ENCODE measurements around the gene NPY2R.

The NPY2R gene, protein sequence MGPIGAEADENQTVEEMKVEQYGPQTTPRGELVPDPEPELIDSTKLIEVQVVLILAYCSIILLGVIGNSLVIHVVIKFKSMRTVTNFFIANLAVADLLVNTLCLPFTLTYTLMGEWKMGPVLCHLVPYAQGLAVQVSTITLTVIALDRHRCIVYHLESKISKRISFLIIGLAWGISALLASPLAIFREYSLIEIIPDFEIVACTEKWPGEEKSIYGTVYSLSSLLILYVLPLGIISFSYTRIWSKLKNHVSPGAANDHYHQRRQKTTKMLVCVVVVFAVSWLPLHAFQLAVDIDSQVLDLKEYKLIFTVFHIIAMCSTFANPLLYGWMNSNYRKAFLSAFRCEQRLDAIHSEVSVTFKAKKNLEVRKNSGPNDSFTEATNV

DNA sequence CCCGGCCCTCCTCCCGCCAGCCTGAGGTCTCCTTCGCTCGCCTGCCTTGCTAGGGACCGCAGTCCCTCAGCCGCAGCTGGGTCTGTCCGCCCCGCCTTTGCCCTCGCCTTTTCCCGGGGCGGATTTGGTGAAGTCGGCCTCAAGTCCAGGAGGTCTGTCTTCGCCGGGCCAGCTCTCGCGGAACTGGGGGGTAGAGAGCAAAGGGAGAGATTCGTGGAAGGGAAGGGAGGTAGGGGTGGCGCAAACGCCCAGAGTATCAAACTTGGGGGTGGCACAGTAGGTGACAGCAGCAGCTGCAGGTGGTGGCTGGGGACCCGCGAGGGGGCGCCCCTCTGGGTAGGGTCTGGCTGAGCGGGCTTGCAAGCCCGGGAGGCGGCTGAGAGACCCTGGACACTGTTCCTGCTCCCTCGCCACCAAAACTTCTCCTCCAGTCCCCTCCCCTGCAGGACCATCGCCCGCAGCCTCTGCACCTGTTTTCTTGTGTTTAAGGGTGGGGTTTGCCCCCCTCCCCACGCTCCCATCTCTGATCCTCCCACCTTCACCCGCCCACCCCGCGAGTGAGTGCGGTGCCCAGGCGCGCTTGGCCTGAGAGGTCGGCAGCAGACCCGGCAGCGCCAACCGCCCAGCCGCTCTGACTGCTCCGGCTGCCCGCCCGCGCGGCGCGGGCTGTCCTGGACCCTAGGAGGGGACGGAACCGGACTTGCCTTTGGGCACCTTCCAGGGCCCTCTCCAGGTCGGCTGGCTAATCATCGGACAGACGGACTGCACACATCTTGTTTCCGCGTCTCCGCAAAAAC, at the start of gene NPY2R:
TSS of gene NPY2R (plus strand) at position 379 of the 797 bp plus-strand sequence. CDS start 5,304 bp downstream, outside the sequence.
- DNase-seq: no peak

DNA sequence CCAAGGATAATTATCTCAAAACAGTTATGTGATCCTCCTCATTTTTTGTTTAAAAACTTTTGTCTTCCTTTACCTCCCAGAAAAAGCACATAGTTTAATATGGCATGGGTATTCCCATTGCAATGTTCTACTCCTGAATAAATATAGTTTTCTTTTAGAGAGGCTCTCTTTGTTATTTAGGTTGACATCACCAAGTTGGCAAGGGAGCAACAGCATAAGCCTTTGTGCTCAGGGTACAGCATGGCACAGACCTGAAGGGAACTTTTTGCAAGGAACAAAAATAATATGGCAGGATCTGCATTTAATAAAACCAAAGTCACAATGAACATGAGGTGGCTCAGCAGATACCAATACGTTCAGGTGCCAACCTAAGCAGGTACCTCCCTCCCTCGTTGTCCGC, 47.1 kb upstream of the NPY2R start:
- DNase-seq: no peak

DNA sequence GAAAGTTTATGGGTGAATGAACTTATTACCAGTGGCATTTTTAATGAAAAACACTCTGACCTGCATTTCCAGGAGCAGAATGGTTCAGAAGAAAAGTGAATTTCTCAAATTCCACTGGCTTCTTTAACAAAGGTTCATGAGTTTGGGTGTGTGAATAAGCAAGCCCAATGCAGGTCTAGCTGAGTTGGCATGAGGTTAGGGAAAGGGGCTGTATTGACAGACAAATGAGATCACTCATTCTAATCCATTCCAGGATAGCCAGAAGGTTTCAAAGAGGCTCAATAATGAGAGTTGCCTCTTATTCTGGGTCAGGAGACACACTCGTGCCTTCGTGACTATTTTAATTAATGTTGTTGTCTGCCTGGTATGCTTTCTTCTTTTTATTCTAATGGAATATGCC, 43.7 kb upstream of the NPY2R start:
- DNase-seq: no peak

DNA sequence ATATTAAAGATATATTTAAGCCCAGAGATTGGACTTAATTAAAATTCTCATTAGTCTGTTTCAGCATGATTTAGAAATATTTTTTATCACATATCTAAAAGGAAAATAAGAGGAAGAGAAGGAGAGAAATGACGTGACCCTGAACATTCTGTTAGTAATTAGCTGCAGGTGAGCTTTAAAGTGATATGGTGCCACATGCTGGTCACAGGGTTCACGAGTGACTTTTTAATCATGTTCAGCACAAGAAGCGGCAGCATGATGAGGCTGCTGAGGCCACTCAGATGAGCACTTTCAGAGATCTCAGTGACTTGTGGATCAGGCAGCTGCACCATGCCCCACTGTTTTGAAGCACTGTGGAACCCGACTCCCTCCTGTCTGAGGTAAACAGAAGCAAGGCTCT, 37.9 kb upstream of the NPY2R start:
- DNase-seq: no peak

DNA sequence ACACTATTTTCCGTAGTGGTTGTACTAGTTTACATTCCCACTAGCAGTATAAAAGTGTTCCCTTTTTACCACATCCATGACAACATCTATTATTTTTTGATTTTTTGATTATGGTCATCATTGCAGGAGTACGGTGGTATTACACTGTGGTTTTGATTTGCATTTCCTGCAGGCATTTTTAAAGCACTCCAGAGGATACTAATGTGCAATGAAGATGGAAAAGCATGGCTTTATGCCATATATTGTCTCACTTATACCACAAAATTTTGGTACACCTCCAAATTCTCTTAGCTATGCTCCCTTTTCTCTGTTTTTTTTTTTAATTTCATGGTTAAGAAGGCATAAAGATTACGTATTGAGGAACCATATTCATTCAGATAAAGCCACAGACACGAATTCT, 35.1 kb upstream of the NPY2R start:
- DNase-seq: no peak

DNA sequence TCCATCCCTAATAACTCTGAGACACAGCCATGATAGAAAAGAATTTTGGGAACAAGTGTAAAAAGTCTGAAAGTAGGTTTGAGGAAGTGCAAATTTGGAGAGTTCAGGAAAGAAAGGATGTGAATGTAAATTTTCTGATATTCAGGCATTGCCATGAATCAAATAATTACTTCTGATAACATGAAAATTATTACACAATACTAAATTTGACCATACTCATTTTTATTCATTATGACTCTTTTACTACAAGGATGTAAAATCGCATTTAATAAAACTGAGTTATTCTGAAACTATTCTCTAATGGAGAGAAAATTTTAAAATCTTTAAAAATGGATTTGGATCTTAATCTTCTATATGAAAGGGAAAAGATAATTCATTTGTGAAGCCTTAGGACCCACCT, 33.8 kb upstream of the NPY2R start:
- no peak for DNase-seq

DNA sequence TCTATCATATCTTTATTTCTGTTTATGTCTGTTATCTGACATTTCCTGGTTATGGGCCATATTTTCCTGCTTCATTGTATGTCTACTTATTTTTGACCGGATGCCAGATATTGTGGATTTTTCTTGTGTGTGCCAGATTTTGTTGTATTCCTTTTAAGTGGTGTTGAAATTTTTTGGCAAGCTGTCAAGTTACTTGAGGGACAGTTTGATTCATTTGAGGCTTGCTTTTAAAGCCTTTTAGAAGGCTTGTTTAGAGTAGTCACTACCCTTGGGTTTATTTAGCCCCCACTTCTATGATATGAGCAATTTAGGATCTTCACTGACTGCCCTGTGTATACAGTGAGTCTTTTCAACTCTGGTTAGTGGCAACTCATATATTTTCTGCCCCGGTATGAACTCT, 29.2 kb upstream of the NPY2R start:
- DNase-seq: no peak

DNA sequence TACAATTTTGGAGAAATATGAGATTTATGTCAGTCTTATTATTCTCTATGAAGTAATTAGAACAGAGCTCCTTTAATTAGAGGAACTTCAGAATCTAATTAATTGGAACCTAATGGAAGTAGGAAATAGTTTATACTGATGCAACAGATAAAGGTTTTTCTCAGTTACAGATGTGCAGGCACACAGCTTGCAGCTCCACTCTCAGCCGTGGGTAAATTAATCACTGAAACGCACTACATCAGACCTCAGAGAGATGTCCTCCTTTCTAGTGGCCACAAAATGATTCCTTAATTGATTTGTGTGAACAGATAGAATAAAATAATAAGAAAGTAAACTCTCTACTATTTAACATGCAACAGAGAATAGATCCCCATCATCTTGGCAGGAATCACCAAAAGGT, 21.5 kb upstream of the NPY2R start:
- DNase-seq: no peak

DNA sequence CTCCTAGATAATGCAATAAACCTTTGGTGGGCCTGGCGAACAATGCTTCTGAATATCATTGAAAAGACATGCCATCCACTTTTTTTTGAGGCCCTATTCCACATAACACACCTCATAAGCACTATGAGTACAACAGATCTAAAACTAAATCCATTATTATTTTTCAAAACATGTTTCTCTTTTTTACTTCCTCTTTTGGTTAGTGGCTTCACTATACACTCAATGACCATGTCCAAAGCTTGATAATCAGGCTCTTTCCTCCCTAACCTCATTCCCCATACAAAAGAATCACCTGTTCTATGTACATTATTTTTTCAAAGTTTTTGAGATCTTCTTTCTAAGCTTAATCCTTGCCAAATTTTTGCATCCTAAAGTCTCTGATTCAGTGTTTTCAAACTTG, 20.4 kb upstream of the NPY2R start:
- no peak for DNase-seq

DNA sequence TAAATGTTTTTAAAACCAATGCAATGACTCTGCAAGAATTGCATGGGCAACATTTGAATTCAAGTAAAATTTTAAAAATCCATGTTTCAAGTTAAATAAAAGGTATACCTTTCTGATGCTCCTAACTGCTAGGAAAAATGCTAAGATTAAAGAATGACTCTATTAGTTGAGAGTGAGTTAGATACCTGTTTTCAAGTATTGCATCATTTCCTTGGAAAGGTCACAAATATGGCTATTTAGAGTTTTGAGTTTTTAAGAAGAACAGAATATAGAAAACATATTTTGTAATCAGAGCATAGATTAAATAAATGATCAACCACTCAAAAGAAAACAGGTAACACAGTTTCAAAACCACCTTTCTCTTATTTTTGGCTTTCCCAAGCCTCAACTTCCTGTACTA, 18.3 kb upstream of the NPY2R start:
- DNase-seq: no peak

DNA sequence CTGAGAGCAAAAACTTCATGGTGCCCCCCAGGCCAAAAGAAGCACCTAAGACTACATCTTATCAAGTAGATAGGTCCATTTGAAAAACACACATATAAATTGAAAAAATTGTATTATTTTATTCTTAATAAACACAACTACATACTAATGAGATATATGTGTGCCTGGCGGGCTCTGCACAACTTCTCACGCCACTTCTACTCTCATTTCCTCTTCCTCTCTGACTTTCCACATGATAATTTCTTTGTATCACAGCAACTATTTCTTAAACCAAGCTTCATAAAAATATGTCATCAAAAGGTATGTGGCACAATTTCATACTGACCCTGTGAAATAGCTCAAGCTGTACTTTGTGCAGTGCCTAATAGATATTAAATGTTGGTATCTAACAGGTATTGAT, 10.7 kb upstream of the NPY2R start:
- DNase-seq: no peak

DNA sequence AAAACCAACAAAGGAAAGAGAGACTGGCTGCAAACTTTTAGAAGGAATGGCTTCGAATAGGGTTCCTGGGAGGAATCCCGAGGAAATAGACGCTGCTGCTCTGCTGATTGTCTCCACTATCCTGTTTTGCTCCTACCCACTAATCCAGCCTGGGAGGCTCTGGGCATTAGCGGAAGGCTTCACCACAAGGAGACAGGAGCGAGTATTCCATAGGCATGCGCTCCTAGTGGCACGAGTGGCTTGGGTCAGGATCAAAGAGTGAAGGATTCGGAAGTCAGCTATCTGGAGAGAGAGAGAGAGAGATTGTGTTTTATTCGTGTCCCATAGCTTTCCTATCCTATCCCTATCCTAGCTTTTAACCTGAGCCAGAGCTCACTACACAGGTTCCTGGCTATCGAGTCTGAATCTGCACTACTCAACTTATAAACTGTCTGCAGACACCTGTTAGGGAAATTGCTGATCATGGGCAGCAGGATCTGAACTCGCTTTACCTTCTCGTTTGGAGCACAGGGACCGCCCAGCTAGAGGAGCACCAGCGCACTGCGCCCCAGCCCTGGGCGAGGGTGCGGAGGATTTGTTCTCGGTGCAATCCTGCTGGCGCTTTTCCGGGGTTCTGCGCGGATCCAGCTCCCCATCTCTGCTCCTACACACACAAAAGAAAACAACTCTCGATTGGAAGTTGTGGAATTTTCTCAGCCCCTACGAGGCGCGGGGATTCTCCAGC, 740 bp upstream of the NPY2R start:
- DNase-seq: no peak

DNA sequence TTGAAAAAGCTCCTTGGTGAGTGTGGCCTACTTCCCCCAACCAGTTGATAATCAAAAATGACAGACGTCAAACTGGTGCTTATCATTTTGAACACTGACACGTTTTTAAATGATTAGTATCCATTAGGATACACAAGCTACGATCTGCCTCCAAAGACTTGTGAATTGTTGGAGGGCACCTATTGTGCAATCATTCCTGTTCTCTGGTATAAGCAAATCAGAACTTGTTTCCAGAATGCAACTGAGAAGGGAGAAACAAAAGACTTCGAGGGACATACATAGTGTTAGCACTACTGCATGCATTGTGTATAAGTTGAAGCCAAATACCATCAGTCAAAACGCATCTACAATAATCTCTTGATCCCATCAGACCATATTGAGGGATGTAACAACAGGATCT, 11.6 kb downstream of the NPY2R start:
- DNase-seq: no peak

DNA sequence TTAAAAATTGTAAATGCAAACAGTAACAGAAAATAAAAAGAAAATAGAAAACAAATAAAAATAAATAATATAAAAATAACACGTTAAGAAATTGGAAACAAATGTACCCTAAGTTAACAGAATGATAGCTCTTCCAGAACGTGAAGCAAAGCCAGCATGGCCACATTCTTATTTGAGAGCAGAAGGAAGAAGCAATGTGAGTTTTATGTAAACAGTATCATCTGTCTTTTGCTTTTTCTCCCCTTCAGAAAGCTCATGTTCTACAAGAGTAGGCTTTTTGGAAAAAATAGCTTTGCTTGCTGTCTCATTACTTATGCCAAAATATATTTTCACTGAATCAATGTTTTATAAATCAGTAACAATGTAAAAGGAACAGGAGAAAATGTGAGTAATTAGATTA, 18.7 kb downstream of the NPY2R start:
- DNase-seq: no peak

DNA sequence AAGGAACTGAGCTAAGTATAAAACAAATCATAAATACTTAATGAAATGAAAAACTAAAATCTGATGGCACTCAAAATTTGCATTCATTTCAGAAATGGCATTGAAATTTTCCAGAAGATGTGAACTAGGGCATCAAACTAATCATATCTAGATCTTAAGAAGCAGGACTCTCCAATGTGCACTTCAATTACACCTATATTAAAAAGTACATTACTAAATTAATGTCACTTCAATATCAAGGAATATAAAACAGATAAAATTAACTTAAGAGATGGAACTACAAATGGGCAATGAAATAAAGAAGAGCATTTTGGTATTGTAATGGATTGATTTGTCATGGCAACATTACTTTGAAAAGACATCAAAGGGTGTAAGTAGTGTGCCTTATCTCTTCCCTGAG, 20.3 kb downstream of the NPY2R start:
- DNase-seq: no peak

DNA sequence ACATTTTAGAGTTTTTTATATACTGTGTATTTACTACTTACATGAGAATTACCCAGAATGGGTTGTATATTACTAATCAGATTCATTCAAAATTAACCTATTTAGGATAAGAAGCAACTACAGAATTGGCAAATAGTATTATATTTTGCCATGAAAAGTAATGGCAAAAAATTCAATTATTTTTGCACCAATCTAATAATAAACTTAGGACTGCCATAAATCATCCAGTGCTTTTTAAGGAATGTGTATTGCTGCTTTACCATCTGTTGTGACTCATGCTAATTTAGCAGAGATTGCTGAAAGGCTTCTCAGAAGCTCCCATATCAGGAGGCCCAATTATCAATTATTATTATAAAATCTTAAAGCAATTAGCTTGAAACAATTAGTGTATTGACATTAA, 24.0 kb downstream of the NPY2R start:
- DNase-seq: no peak

DNA sequence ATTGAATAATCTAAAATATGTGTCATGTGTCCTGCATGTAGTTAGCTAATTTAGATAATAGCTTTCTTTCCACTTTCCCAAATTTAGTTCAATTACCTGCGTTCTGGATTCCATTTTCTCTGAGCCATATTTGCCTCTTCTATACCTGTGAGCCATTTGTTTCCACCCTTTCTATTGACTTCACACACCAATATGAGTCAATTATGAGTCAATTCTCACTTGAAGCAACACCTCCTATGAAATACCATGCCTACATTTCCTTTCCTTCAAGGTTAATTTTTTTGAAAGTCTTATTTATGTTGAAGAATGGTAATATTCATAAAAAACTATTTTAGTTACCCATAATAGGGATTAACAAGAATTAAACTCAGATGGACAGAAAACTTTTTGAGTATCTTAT, 25.8 kb downstream of the NPY2R start:
- DNase-seq: no peak

DNA sequence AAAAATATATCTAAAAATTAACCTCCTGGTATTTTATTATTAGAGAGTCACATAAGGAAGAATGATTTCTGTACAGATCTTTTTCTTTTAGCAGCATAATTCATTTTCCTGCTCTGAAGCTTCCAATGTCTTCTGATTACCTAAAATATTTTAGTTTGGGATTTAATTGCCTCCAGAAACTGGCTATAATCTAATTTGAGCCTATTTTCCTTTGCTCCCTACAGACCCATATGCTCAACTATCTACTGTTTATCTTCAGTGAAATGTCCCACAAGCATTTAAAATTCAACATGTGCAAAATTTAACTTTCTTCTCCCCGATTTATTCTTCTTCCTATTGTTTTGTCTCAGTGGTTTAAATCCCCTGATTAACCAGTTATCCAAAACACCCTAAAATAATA, 29.1 kb downstream of the NPY2R start:
- no peak for DNase-seq

DNA sequence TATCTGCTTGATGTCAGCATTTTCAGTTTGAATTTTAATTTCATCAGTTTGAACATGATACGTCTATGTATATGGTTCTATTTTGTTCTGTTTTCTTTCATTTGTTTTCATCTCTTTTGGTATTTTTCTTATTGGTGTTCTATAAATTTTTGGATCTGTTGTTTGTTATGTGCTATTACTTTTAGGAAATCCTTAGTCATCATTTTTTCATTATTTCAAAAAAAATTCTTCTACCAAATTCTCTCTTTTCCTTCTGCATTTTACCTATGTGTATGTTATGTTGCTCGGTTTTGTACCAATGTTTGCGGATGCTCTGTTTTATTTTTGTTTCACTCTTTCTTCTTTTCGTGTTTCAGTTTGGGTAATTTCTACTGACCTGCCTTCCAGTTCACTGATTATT, 32.8 kb downstream of the NPY2R start:
- DNase-seq: no peak

DNA sequence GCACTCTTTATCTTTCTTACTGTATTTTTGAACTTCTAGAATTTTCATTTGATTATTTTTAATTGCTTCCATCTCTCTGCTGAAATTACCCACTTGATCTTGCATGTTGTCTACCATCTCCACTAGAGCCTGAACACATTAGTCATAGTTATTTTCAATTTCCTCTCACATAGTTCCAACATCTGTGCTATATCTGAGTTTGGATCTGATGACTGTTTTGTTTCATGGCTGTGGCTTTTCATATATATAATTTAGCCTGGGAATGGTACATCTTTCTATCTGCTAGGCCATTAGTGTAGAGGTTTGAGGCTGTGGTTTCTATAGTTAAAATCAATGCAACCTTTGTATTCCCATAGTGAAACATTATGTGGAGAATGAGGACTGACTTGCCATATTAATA, 33.2 kb downstream of the NPY2R start:
- DNase-seq: no peak

DNA sequence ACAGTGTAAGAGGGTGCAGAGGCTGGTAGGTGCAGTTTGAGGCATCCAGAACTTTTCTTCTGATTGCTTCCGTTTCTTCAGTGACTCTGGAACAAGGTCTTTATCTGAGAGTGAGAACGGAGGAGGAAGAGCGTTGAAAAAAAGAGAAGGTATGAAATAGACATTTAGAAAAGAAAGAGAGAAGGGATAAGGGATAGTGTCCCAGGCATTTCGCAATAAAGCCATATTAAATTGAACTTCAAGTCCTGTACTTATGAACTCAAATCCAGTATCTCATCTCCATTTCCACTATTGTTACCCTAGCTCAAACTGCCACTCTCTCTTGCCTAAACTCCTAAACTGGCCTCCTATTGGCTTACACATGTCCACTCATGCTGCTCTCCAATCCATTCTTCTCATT, 36.7 kb downstream of the NPY2R start:
- no peak for DNase-seq

DNA sequence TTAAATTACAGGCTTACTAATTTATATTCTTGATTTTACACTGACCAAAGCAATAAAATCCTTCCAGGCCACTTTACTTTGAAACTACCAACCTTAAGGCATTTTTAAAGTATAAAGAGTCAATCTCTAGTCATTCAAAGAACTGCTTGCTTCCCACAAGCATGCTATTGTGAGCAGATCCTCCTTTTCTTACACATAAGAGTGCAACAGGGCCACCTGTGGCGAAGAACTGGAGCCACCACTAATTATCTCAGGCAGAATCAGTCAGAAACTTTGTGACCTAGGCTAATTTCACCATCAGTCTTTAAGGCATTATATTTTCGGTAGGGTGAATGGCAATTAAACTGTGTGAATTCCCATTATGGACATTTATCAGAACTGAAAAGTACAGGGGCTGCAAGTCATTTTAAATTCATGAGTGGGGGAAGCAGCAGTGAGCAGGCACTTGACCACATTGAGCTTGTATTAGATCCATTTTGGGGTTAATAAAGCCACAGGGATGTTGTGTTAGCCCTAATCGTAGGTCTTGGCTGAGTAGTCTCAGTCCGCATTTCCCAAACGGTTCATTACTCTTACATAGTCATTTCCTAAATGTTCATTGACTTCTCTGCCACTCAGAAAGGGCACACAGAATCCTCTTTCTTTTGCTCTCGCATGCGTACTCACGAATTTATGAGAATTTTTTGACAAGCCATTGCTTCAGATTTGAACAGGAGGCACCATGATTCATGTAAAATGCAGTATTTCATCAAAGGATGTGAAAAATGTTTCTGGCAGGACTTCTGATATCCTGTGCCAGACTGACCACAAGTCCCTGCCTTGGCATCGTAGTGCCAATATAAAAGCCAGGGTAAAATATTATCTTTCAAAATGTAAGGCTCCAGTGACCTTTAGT, 39.8 kb downstream of the NPY2R start:
- DNase-seq: no peak
